CMK (cell line): ENCODE results near the gene TK2.
"Not testable (repeated sequence)": the region's sequence is repeated elsewhere in the genome, so short reads cannot be mapped to it uniquely, and the experiment has no call there.

Experiments used
- DNase-seq: peaks from one replicate; pipeline ENCODE4 v3.0.0-alpha.2; 2010; ENCODE audit warnings: low read depth

Gene TK2

DNA sequence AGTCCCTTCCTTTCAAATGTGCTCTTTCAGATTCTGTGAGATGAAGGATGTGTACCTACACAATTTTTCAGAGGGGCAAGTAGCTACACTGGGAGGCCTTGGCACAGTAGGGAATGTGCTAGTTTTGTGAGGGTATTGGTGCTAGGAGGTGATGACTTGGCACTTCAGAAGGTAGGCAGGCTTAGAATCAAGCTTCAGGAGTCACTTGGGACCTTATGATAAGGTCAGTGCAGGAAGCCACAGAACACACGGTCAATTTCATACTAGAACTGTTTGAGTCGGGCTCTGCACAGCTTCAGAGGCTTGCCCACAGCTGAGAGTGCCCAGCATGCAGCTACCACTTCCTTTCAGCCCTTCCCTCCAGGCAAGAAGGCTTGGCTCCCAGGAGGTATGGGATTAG, 22.4 kb upstream of the TK2 start:
- DNase-seq: peak; percentile 79

DNA sequence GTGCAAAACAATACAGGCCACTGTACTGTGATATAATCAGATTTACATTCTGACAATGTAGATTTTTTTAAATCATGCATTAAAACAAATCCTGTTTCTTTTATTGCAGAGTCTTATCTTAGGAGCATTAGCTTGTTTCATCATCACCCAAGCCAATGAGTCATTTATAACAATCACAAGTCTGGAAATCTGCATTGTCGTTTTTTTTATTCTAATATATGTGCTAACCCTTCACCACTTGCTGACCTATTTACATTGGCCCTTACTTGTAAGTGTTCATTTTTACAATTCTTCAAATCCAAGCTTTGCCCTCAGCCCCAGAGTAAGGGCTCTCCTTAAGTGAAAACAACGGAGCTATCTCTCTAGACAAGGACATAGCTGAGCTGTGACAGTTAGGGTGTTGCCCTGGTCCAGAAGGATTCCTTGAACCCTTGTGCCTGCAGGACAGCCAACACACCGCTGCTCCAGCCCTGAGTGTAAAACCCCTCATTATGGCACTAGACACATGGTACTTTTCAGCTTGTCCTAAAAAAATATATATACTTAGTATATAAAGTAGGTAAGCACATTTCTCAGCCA, 20.0 kb upstream of the TK2 start:
- no peak for DNase-seq

- no peak for DNase-seq
Measured at GRCh38 chr16:66569131-66569530, 19.2 kb upstream of the TK2 start.

GRCh38 chr16:66568355-66568754, 18.4 kb upstream of the TK2 start:
- no peak for DNase-seq

GRCh38 chr16:66567270-66567669, 17.3 kb upstream of the TK2 start:
- DNase-seq: not testable (repeated sequence)

DNA sequence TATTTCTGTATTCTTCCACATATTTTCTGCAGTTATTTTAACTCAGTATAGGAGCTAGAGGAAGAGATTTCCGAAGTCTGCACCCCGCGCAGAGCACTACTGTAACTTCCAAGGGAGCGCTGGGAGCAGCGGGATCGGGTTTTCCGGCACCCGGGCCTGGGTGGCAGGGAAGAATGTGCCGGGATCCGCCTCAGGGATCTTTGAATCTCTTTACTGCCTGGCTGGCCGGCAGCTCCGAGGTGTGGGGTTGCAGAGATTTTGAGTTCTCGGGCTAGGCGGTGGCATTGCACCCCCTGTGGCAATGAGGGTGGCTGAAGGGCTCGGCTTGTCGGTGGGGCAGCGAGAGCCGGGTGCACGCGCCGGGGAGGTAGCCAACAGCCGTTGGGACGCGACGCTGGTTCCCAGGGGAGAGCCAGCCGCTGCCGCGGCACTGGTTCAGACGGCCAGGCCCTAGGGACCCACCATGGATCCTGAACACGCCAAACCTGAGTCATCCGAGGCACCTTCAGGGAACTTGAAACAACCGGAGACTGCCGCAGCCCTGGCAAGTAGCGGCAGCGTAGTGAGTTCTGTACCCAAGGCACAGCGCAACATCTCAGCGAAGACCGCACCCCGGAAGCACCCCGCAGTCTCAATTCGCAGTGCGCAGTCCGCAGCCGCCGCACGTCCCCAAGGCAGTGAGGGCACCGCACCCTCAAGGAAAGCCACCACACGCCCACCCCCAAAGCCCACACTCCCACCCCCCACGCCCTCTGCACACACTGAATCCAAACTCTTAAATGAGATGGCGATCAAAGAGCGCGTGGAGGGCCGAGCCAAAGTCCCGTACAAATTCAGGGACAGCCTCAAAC, 16.4 kb upstream of the TK2 start, which contains the start of gene CMTM1:
Gene CMTM1, plus strand, starts transcription at position 389 of the 851 bp plus-strand sequence. Its CDS starts 75 bp downstream, at position 464.
- no peak for DNase-seq

DNA sequence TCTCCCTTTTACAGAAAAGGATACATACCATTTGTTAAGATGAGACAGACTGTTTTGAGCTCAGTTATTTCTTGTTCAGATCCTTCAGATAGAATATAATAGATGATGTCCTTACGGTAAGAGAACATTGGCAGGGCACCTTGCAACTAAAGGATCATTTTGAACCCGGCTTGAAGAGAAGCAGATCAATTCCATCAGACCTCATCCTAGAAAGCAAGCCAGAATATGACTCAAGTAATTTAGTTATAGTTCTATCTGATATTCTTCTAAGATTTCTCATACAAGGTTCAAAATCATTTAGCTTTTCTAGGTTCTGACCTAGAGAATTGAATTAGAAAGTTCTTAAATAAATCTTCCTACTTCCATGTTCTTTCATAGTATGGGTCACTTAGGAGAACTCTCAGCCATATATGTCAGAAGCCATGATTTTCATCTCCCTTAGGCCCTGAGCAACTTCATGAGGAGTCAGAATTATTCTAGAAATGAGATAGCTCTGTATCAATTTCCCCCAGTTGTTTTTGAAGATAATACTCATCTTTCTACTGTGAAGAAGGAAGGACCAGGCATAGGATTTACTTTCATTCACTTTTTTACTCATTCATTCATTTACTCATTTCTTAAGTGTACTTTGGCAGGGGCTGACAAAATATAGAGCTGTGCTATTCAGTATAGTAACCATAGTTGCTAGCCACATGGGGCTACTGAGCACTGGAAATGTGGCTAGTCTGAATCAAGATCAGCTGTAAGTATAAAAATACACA, 13.8 kb upstream of the TK2 start:
- no peak for DNase-seq

GRCh38 chr16:66562986-66563385, 13.1 kb upstream of the TK2 start:
- DNase-seq: no peak

DNA sequence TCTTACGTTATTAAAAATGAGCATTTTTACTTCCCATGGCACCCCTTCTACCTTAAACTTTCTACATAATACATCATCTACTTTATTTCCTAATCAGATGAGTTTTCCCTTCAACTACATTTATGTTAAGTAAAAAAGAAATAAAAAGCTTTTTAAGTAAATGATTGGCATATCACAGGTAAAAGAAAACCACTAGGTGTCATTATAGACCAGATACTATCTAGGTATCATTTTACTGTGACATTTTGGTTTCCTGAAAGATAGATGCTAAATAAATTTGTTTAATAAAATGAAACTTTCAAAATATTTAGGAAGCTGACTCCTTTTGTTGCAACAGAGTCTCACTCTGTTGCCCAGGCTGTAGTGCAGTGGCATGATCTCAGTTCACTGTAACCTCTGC, 12.5 kb upstream of the TK2 start:
- DNase-seq: no peak

DNA sequence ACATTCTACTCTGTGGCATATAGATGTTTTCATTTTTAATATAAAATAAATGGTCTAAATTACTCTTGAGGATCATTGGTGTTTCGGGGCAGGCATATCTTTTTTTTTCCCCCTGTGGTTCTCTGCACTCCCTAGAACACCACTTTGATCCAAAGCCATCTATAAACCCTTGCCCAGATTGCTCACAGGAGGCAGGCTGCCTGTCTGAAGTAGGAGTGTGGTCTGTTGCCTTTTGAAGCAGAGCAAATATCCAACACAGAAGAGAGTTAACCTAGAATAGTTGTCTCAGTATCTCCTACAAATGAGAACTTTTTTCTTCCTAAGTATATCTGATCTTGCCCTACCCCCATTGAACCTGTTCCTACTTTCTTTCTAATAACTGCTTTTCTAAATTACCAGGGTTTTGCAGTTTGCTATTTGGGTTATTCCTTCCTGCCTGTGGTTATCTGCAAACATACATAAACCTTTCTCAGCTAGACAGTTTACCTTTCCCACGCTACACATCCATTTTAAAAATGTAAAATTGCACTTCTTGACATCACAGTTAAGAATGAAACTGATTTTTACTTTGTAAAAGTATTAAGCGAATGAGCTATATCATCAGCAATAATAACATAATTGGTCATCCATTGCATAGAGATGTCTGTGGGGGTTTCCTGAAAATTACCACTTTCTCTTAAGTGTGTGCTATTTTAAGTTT, 11.6 kb upstream of the TK2 start:
- no peak for DNase-seq

DNA sequence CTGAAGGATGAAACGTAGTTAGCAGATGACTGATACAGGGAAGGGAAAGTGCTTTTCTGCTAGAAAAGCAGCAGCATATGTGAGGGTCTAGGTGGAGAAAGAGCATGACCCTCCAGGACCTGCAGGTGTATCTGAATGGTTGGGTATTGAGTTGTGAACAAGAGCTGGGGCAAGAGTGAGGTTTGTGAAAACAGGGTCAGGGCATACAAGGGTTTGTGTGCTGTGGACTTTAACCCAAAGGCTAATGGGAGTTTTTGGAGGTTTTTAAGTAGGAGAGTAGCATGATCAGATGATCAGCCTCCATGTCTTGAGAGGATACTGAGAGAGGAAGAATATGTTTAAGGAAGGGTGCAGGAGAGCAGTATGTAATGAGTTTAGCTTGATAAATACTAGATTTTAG, 10.2 kb upstream of the TK2 start:
- no peak for DNase-seq

GRCh38 chr16:66554495-66554894, 4.6 kb upstream of the TK2 start:
- no peak for DNase-seq

DNA sequence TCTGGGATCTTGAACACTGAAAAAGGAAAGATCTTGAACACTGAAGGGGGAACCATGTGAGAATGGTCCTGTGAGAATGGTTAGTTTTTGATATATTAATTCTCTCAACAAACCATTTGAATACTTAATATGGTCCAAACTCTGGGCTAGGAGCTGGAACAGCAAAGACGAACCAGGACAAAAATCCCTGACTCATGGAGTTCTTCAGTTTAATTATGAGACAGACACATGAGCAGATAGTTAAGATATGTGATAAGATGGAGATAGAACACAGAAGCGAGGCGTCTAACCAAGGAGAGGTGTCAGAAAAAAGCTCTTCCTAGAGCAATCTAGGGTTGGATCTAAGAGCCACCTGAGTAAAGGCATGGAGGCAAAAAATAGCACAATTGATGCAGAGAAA, 4.1 kb upstream of the TK2 start:
- no peak for DNase-seq

DNA sequence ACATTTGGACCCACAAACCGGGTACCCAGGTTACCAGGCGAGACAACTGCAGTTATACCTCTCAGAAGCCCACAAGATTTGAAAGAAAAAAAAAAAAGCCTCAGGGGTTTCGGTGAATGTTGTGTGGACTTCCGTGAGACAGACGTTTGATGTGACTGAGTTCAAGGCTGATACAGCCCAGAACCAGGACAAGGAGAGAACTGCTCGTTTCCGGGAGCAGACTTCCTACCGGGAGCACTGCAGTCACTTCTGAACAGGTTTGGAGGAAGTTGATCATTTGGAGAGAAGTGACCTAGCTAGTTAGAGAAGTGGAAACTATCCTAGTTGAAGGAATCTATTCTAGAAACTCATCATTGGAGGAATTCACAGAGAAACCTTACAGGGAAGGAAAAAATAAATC, 3.3 kb upstream of the TK2 start:
- DNase-seq: no peak

GRCh38 chr16:66552286-66553177, 2.6 kb upstream of the TK2 start, which contains the start of gene CKLF:
Gene CKLF, plus strand, starts transcription at chr16:66552576. Its CDS starts 140 bp downstream, at chr16:66552716.
- peak; percentile 77 for DNase-seq

GRCh38 chr16:66551788-66552285, 1.9 kb upstream of the TK2 start:
- no peak for DNase-seq

GRCh38 chr16:66551348-66551759, 1.4 kb upstream of the TK2 start:
- no peak for DNase-seq

- no peak for DNase-seq
Measured at GRCh38 chr16:66548868-66549267, 1.1 kb downstream of the TK2 start.

DNA sequence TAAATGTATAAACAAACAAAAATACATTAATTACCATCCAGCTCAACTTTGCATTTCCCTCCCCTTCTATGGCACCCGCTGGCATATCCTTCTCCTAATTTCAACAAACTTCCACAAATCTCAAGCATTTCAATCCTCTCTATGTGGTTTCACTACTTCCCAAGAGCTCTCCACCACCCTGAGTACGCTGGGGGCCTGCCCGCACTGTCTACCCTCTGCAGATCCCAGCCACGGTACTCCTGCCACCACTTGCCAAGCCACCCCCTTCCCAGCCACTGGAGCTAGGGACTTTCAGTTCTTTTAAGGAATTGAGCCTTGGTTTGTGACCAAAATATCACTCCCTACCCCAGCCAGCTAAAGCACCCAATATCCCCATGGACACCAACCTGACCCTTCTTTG, 1.9 kb downstream of the TK2 start:
- DNase-seq: no peak

- no peak for DNase-seq
Measured at GRCh38 chr16:66547101-66547989, 2.6 kb downstream of the TK2 start.
